CD4-positive, alpha-beta T cell treated with Interleukin-10 for 1 hour (primary cell): ENCODE measurements around the gene SPTBN1.

Experiments
- DNase-seq: peaks from one replicate; pipeline ENCODE4 v3.0.0-alpha.2; 2020

The SPTBN1 gene

DNA sequence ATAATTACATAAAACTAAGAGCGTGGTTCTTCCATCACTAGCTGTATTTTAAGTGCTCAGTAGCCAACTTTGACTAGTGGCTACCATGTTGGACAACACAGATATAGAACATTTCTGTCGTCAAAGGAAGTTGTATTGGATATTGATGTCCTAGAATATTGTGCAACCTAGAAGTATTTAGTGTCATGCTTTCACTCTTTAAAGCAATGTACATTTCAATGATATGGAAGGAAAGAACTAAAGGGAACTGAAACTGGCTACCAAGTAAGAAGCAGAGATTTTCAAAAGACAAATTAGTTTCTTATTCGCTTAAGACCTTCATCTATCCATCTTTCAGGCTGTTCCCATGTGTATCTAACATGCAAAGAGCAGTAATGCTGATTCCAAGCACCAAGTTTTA lies 182.0 kb downstream of the SPTBN1 start:
- DNase-seq = no peak

- DNase-seq = no peak
These were observed 182.7 kb downstream of the SPTBN1 start for GRCh38 chr2:54638774-54639187.

DNA sequence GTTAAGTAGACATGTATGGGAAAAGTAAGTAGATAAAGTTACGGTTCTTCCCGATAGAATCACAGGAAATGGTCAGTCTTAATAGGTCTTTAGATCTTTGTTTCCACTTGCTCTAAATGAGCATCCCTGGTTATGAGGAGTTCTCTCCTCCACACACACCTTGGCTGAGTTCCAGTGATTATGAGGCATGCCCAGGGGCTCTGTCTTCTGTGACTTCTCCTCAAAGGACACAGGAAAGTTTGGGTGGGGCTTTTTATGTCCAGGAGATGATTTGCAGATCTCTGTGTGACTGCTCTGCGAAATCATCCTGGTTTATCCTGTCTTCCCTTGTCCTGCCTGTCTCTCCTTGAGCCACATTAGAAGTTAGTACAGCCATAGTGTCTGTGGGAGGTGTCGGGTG lies 183.5 kb downstream of the SPTBN1 start:
- DNase-seq = no peak

DNA sequence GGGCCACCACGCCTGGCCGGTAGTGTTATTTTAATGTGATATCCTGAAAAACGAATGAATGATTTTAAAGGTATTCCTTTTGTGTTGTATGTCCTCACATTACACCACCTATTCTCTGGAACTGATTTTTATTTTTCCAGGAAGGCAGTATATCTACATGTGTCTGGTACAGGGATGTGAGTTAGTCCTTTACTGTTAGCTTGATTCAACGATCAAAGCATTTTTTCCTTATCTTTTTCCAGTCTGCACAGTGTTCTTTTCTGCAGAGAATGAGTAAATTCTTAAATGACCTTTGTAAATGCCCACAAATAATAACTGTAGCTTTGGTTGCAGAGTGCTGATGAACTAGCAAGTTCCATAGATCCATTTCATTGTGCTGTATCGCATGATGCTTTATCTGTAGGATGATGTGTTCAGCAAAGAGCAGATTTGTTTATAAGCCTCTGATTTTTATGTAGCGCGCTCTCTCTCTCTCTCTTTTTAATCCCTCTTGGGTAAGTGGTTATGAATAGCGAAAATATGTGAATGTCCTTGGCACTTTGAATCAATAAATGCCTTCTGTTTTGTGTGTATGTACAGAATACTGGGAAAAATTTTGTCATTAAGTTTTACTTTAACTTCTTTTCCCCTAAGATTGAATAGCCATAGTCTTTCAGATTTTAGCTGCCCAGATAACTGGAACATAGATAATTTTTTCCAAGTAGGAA lies 184.9 kb downstream of the SPTBN1 start:
- no peak for DNase-seq

DNA sequence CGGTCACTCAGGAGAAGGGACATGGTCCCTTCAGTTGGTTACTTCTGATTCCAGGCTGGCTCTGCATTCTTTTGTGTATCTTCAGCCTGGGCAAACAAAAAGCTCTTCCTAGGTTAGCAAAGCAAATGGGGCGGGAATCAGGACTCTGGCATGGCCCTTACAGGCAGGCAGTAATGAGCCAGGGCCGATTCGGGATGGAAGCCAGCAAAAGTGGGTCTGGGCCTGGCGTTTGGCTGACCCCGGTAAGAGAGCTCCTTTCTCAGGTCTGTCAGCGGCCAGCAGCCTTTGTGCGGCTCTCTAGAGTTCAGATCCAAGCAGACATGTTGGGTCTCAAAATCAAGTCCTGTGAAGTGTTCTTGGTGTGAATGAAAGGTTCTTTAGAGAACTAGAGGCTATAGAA lies 185.9 kb downstream of the SPTBN1 start:
- no peak for DNase-seq

GRCh38 chr2:54642677-54643430 lies 186.7 kb downstream of the SPTBN1 start:
- DNase-seq = no peak

GRCh38 chr2:54644236-54644635 lies 188.1 kb downstream of the SPTBN1 start:
- DNase-seq = no peak

GRCh38 chr2:54646170-54646927 lies 190.2 kb downstream of the SPTBN1 start:
- DNase-seq = no peak

- DNase-seq = no peak
These were observed 192.1 kb downstream of the SPTBN1 start for GRCh38 chr2:54648256-54648655.

DNA sequence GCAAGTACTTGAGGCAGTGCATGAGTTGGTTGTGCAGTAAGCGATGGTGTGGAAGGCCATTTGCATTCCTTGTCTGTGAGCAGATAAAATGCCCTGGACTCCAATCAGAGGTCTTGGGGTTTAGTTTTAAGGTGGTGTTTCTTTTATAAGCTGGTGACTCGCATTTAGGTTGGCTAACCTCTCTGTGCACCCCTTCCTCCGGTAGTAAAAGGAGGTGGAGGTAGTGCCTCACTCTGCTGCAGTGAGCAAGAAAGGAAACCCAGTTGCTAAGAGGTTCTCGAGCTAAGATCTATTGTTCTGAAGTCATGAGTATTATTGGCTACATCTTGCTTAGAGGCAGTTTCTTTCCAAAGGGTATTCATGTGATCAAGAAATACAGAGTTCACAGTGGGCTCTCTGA lies 193.1 kb downstream of the SPTBN1 start:
- no peak for DNase-seq

- DNase-seq = no peak
These were observed 193.5 kb downstream of the SPTBN1 start for GRCh38 chr2:54649633-54650032.

GRCh38 chr2:54650612-54651011 lies 194.5 kb downstream of the SPTBN1 start:
- no peak for DNase-seq

DNA sequence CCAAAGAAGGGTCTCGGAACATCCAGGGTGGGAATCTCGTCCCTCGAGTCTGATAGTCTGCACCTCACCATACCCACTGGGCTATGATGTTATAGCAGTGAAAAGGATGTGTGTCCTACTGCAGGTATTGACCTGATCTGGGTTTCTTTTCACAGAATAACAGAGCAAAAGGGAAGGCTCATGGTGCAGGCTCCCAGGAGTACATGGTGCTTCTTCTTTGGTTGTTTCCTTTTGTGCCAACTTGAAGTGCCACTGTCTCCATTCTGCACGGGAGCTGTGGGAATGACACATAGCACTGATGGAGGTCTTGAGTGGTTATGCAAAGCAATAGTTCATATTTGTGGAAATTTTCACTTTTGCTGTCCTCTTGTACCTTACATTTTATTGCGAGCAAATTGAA lies 195.2 kb downstream of the SPTBN1 start:
- DNase-seq = no peak

DNA sequence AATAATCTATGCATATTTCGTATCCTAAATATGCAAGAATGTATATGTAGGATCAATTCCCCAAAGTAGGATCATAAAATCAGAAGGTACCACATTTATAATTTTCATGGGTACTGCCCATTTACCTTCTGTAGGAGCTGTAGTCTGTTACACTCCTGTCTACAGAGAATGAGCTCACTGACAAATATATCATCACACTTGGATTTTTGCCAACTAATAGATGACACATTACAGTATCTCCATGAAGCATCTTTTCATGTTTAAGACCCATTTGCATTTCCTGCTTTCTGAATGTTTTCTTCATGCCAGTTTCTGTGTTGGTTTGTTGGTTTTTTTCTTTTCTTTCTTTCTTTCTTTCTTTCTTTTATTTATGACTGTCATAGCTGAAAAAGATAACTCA lies 196.4 kb downstream of the SPTBN1 start:
- no peak for DNase-seq

- DNase-seq = no peak
These were observed 197.6 kb downstream of the SPTBN1 start for GRCh38 chr2:54653572-54654204.

DNA sequence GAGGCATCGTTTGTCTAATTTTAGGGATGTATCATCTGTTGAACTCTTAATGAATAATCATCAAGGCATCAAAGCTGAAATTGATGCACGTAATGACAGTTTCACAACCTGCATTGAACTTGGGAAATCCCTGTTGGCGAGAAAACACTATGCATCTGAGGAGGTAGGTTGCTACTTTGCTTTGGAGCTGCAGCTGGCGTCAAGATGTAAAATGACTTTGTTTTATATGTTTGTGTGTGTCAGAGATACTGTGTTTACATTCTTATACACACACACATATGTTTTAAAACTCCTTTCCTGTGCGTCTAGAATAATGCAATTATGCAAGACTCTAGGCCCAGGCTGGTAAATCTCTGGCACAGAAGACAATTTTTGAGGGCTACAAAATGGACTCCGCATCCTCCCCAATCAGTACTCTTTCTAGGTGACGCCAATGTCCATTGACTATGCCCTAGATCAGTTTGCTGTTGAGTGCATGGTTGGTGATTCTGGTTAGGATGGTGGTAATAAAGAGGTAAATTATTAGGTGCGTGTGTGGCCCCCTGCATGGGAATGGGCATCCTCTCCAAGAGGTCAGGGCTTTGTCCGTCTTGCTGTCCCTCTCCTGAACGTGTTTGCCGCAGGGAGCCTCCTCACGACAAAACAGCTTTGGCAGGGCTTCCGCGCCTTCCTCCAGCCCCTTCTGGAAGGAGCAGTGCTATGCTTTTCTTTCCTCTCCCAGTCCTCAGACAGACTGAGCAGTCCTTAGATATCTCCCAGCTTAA lies 199.1 kb downstream of the SPTBN1 start:
- DNase-seq = no peak

- no peak for DNase-seq
These were observed 200.7 kb downstream of the SPTBN1 start for GRCh38 chr2:54656863-54657262.

DNA sequence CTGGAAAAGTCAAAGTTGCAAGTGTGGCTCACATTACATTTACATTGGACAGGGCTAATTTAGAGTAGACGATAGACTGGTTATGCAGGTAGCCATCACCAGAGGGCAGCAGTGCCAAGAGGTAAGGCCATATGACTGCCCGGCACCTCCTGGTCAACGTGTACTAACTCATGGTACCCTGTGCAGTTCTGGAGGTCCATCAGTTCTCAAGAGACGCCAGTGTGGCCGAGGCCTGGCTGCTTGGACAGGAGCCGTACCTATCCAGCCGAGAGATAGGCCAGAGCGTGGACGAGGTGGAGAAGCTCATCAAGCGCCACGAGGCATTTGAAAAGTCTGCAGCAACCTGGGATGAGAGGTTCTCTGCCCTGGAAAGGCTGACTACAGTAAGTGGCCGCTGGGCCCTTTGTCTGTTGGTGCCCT lies 201.5 kb downstream of the SPTBN1 start:
- DNase-seq = peak; percentile 33

- DNase-seq = no peak
These were observed 202.5 kb downstream of the SPTBN1 start for GRCh38 chr2:54658564-54659071.

- DNase-seq = no peak
These were observed 203.4 kb downstream of the SPTBN1 start for GRCh38 chr2:54659527-54659926.

GRCh38 chr2:54660752-54661151 lies 204.6 kb downstream of the SPTBN1 start:
- no peak for DNase-seq

- DNase-seq = no peak
These were observed 207.4 kb downstream of the SPTBN1 start for GRCh38 chr2:54663424-54664030.
